ENCODE results near the gene URB1. TPM values are rescaled to one million over a fixed set of nuclear protein-coding genes. Genes with fewer than 3 reads are reported as not detected.

Gene URB1
- polyA plus RNA-seq, 2 donors: 4.6 to 5.5 TPM

GRCh38 chr21:32364387-32364786 lies 28.4 kb downstream of the URB1 start:
- peaks cover 19 to 46% of the 10 kb centered on the region in 2 donors for H3K36me3 ChIP-seq (ENCODE audit: control insufficient read depth in 2 of 2, insufficient read depth in 2 of 2, low read length in 1 of 2)
- H3K4me1 ChIP-seq (ENCODE audit: control insufficient read depth in 2 of 2, insufficient read depth in 2 of 2, low read length in 1 of 2): peaks cover 2 to 8% of the 10 kb centered on the region in 2 donors
- no peaks in the 10 kb centered on the region for H3K27me3 ChIP-seq (ENCODE audit: control insufficient read depth in 1 of 2, insufficient read depth in 2 of 2, low read length in 2 of 2)
- no peaks in the 10 kb centered on the region for H3K9me3 ChIP-seq (ENCODE audit: control insufficient read depth in 2 of 2, insufficient read depth in 1 of 2, low read depth in 1 of 2, low read length in 1 of 2)
- H3K27ac ChIP-seq (ENCODE audit: low read depth in 2 of 2, low read length in 1 of 2): peak overlapping the region; percentile 36 to 78
- no peak overlapping the region for H3K4me3 ChIP-seq (ENCODE audit: low read depth in 1 of 2, low read length in 2 of 2)
- 34 to 39% methylated on average over 7 of the region's 7 CpGs for WGBS, 2 donors

DNA sequence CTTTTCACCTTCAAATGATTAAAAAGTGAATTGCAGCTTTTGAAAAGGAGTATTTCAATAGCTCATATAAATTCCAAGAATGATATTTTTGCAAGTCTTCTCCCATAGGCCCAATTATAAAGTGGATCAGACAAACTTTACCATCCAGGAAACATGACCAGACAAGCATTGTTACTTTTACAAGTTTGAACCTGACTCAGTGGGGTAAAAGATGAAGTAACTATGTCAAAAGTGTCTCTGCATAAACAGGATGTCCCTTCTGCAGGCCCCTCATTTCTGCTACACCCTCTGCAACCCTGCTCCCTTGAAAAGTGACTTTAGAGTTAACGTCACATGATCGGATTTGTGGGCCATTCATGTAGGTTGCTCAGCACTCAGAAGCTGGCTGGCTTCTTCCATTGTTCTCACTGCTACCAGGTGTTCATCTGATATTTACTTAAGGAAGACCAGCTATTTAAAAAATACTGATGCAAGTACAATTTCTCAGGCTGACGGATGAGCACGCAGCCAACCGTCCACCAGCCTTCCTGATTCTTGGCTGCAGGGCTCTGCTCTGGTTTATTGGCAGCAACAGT lies 32.3 kb downstream of the URB1 start:
- Histone ChIP-seq H3K9me3 (ENCODE audit: control insufficient read depth in 2 of 2, insufficient read depth in 1 of 2, low read depth in 1 of 2, low read length in 1 of 2) (no peaks in the 10 kb centered on the region), H3K4me1 (ENCODE audit: control insufficient read depth in 2 of 2, insufficient read depth in 2 of 2, low read length in 1 of 2) (peaks cover 2 to 8% of the 10 kb centered on the region in 2 donors), H3K27ac (ENCODE audit: low read depth in 2 of 2, low read length in 1 of 2) (peak overlapping the region; percentile 50 to 61), H3K4me3 (ENCODE audit: low read depth in 1 of 2, low read length in 2 of 2) (no peak overlapping the region), H3K36me3 (ENCODE audit: control insufficient read depth in 2 of 2, insufficient read depth in 2 of 2, low read length in 1 of 2) (peaks cover 21 to 45% of the 10 kb centered on the region in 2 donors), H3K27me3 (ENCODE audit: control insufficient read depth in 1 of 2, insufficient read depth in 2 of 2, low read length in 2 of 2) (no peaks in the 10 kb centered on the region)
- WGBS, 2 donors: 51 to 72% methylated on average over 5 of the region's 5 CpGs

DNA sequence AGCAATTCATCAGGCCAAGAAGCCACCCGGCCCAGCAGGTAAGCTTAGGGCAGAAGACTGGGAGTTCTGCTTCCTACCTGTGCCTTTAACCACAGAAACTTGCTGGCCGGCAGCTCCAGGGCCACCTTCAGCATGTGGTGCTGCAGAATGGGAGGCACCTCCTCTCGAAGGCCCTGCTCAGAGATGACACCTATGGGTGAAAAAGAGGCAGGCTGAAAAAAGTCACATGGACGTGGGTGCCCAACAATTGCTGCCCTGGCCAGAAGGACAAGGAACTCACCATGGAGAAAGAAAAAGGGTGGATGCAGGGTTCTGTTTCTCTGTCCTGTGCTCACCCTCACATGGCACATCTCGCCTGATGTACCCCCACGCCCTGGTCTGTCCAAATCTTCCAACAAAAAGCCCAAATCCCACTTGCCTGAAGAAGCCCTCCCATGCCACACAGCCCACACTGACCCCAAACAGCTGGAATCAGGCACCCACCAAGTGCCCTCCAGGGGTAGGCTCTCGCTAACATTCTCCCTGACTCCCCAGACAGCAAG lies 33.0 kb downstream of the URB1 start:
- peak overlapping the region; percentile 65 to 66 for H3K27ac ChIP-seq (ENCODE audit: low read depth in 2 of 2, low read length in 1 of 2)
- no peak overlapping the region for H3K4me3 ChIP-seq (ENCODE audit: low read depth in 1 of 2, low read length in 2 of 2)
- peaks cover 25 to 46% of the 10 kb centered on the region in 2 donors for H3K36me3 ChIP-seq (ENCODE audit: control insufficient read depth in 2 of 2, insufficient read depth in 2 of 2, low read length in 1 of 2)
- 58 to 61% methylated on average over 7 of the region's 7 CpGs for WGBS, 2 donors
- H3K27me3 ChIP-seq (ENCODE audit: control insufficient read depth in 1 of 2, insufficient read depth in 2 of 2, low read length in 2 of 2): no peaks in the 10 kb centered on the region
- H3K4me1 ChIP-seq (ENCODE audit: control insufficient read depth in 2 of 2, insufficient read depth in 2 of 2, low read length in 1 of 2): peaks cover 2 to 6% of the 10 kb centered on the region in 2 donors
- no peaks in the 10 kb centered on the region for H3K9me3 ChIP-seq (ENCODE audit: control insufficient read depth in 2 of 2, insufficient read depth in 1 of 2, low read depth in 1 of 2, low read length in 1 of 2)

GRCh38 chr21:32356874-32357395 lies 35.9 kb downstream of the URB1 start:
- peaks cover 2 to 10% of the 10 kb centered on the region in 2 donors for H3K4me1 ChIP-seq (ENCODE audit: control insufficient read depth in 2 of 2, insufficient read depth in 2 of 2, low read length in 1 of 2)
- H3K4me3 ChIP-seq (ENCODE audit: low read depth in 1 of 2, low read length in 2 of 2): no peak overlapping the region
- peaks cover 34 to 58% of the 10 kb centered on the region in 2 donors for H3K36me3 ChIP-seq (ENCODE audit: control insufficient read depth in 2 of 2, insufficient read depth in 2 of 2, low read length in 1 of 2)
- H3K9me3 ChIP-seq (ENCODE audit: control insufficient read depth in 2 of 2, insufficient read depth in 1 of 2, low read depth in 1 of 2, low read length in 1 of 2): no peaks in the 10 kb centered on the region
- no peak overlapping the region for H3K27ac ChIP-seq (ENCODE audit: low read depth in 2 of 2, low read length in 1 of 2)
- 86 to 96% methylated on average over 1 of the region's 1 CpG for WGBS, 2 donors
- H3K27me3 ChIP-seq (ENCODE audit: control insufficient read depth in 1 of 2, insufficient read depth in 2 of 2, low read length in 2 of 2): no peaks in the 10 kb centered on the region

DNA sequence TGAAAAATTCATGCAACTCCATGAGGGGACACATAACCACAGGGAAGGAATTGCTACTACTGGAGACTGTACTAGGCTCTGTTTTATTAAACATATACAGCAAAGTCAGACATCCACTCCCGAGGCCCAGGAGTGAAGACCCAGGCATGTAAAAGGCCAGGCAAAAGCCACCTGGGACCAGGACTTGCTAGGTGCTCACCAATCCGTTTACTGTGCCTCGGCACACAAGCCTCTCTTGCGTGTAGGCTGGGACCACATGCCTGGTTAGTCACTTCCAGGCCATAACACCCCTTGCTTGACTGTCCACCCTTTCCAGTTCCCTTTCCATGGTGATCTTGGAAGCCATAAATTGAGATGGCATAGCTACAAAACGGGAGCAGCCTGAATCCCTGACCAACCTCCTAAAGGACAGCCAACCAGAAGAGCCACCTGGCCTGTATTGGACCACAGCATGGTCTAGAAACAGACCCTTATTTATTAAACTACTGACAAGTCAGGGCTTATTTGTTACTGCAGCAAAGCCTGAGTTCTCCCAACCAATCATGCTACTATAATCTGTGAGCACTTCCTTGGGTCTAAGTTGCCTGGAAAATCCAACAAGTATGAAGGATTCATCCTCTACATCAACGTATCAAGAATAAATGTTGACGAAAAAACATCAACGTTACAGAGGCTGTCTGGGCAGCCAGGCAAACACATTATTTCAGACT lies 39.7 kb downstream of the URB1 start:
- peaks cover 0 to 2% of the 10 kb centered on the region in 2 donors for H3K9me3 ChIP-seq (ENCODE audit: control insufficient read depth in 2 of 2, insufficient read depth in 1 of 2, low read depth in 1 of 2, low read length in 1 of 2)
- no peaks in the 10 kb centered on the region for H3K27me3 ChIP-seq (ENCODE audit: control insufficient read depth in 1 of 2, insufficient read depth in 2 of 2, low read length in 2 of 2)
- peaks cover 3 to 26% of the 10 kb centered on the region in 2 donors for H3K4me1 ChIP-seq (ENCODE audit: control insufficient read depth in 2 of 2, insufficient read depth in 2 of 2, low read length in 1 of 2)
- 93% methylated on average over 8 of the region's 8 CpGs for WGBS, 2 donors
- no peak overlapping the region for H3K27ac ChIP-seq (ENCODE audit: low read depth in 2 of 2, low read length in 1 of 2)
- H3K4me3 ChIP-seq (ENCODE audit: low read depth in 1 of 2, low read length in 2 of 2): no peak overlapping the region
- H3K36me3 ChIP-seq (ENCODE audit: control insufficient read depth in 2 of 2, insufficient read depth in 2 of 2, low read length in 1 of 2): peaks cover 26 to 54% of the 10 kb centered on the region in 2 donors

GRCh38 chr21:32352526-32352925 lies 40.3 kb downstream of the URB1 start:
- Histone ChIP-seq H3K4me3 (ENCODE audit: low read depth in 1 of 2, low read length in 2 of 2) (no peak overlapping the region), H3K36me3 (ENCODE audit: control insufficient read depth in 2 of 2, insufficient read depth in 2 of 2, low read length in 1 of 2) (peaks cover 26 to 56% of the 10 kb centered on the region in 2 donors), H3K9me3 (ENCODE audit: control insufficient read depth in 2 of 2, insufficient read depth in 1 of 2, low read depth in 1 of 2, low read length in 1 of 2) (peaks cover 0 to 2% of the 10 kb centered on the region in 2 donors), H3K27me3 (ENCODE audit: control insufficient read depth in 1 of 2, insufficient read depth in 2 of 2, low read length in 2 of 2) (no peaks in the 10 kb centered on the region), H3K27ac (ENCODE audit: low read depth in 2 of 2, low read length in 1 of 2) (peak overlapping the region in 1 of 2 donors; percentile 40), H3K4me1 (ENCODE audit: control insufficient read depth in 2 of 2, insufficient read depth in 2 of 2, low read length in 1 of 2) (peaks cover 6 to 26% of the 10 kb centered on the region in 2 donors)
- WGBS, 2 donors: 83 to 87% methylated on average over 7 of the region's 7 CpGs

- Histone ChIP-seq H3K27ac (ENCODE audit: low read depth in 2 of 2, low read length in 1 of 2) (peak overlapping the region; percentile 85), H3K4me1 (ENCODE audit: control insufficient read depth in 2 of 2, insufficient read depth in 2 of 2, low read length in 1 of 2) (peaks cover 8 to 30% of the 10 kb centered on the region in 2 donors), H3K27me3 (ENCODE audit: control insufficient read depth in 1 of 2, insufficient read depth in 2 of 2, low read length in 2 of 2) (no peaks in the 10 kb centered on the region), H3K9me3 (ENCODE audit: control insufficient read depth in 2 of 2, insufficient read depth in 1 of 2, low read depth in 1 of 2, low read length in 1 of 2) (peaks cover 0 to 2% of the 10 kb centered on the region in 2 donors), H3K4me3 (ENCODE audit: low read depth in 1 of 2, low read length in 2 of 2) (no peak overlapping the region), H3K36me3 (ENCODE audit: control insufficient read depth in 2 of 2, insufficient read depth in 2 of 2, low read length in 1 of 2) (peaks cover 22 to 59% of the 10 kb centered on the region in 2 donors)
- 46 to 68% methylated on average over 6 of the region's 6 CpGs for WGBS, 2 donors
Observed at GRCh38 chr21:32351428-32351827, 41.4 kb downstream of the URB1 start.

GRCh38 chr21:32350981-32351380 lies 41.8 kb downstream of the URB1 start:
- Histone ChIP-seq H3K9me3 (ENCODE audit: control insufficient read depth in 2 of 2, insufficient read depth in 1 of 2, low read depth in 1 of 2, low read length in 1 of 2) (peaks cover 0 to 2% of the 10 kb centered on the region in 2 donors), H3K27ac (ENCODE audit: low read depth in 2 of 2, low read length in 1 of 2) (peak overlapping the region; percentile 72 to 77), H3K27me3 (ENCODE audit: control insufficient read depth in 1 of 2, insufficient read depth in 2 of 2, low read length in 2 of 2) (no peaks in the 10 kb centered on the region), H3K4me3 (ENCODE audit: low read depth in 1 of 2, low read length in 2 of 2) (no peak overlapping the region), H3K4me1 (ENCODE audit: control insufficient read depth in 2 of 2, insufficient read depth in 2 of 2, low read length in 1 of 2) (peaks cover 8 to 30% of the 10 kb centered on the region in 2 donors), H3K36me3 (ENCODE audit: control insufficient read depth in 2 of 2, insufficient read depth in 2 of 2, low read length in 1 of 2) (peaks cover 22 to 58% of the 10 kb centered on the region in 2 donors)
- WGBS, 2 donors: 82 to 89% methylated on average over 13 of the region's 13 CpGs

GRCh38 chr21:32350211-32350980 lies 42.4 kb downstream of the URB1 start:
- H3K27ac ChIP-seq (ENCODE audit: low read depth in 2 of 2, low read length in 1 of 2): peak overlapping the region; percentile 72 to 77
- H3K4me1 ChIP-seq (ENCODE audit: control insufficient read depth in 2 of 2, insufficient read depth in 2 of 2, low read length in 1 of 2): peaks cover 8 to 30% of the 10 kb centered on the region in 2 donors
- 89 to 90% methylated on average over 16 of the region's 16 CpGs for WGBS, 2 donors

More at GRCh38 chr21:32350211-32350980, 42.4 kb downstream of the URB1 start:
- H3K4me3 ChIP-seq (ENCODE audit: low read depth in 1 of 2, low read length in 2 of 2): no peak overlapping the region
- H3K9me3 ChIP-seq (ENCODE audit: control insufficient read depth in 2 of 2, insufficient read depth in 1 of 2, low read depth in 1 of 2, low read length in 1 of 2): peaks cover 0 to 2% of the 10 kb centered on the region in 2 donors
- no peaks in the 10 kb centered on the region for H3K27me3 ChIP-seq (ENCODE audit: control insufficient read depth in 1 of 2, insufficient read depth in 2 of 2, low read length in 2 of 2)
- H3K36me3 ChIP-seq (ENCODE audit: control insufficient read depth in 2 of 2, insufficient read depth in 2 of 2, low read length in 1 of 2): peaks cover 18 to 61% of the 10 kb centered on the region in 2 donors
